Activated T-helper 1 cell treated with anti-CD3 and anti-CD28 coated beads, Interleukin-12 subunit alpha, Interleukin-12 subunit beta, Interleukin-2, Interleukin-4 antibody, amounts not matched to agents 30 ng/mL and 10 ng/mL and 1 ng/mL, durations not matched to agents 14 hours and 24 hours and 36 hours (primary cell): Measurements from ENCODE around the gene FAM174B. TPM values are rescaled to one million over a fixed set of nuclear protein-coding genes. Genes with fewer than 3 reads are reported as not detected.

Source experiments
- DNase-seq: peaks from one replicate; pipeline ENCODE4 v3.0.0; 2021; ENCODE audit warnings: low spot score
- H3K27ac Mint-ChIP-seq: one replicate; pipeline ENCODE4 v1.8.0; 2021; ENCODE audit warnings: mild to moderate bottlenecking, mixed read lengths
- H3K27me3 Mint-ChIP-seq: one replicate; pipeline ENCODE4 v1.8.0; 2022; ENCODE audit warnings: mild to moderate bottlenecking, moderate library complexity, mixed read lengths; ENCODE audit not compliant: insufficient read depth
- H3K36me3 Mint-ChIP-seq: one replicate; pipeline ENCODE4 v1.8.0; 2021; ENCODE audit warnings: low read depth, mixed read lengths
- H3K4me1 Mint-ChIP-seq: one replicate; pipeline ENCODE4 v1.8.0; 2021; ENCODE audit warnings: low read depth, mixed read lengths
- H3K4me3 Mint-ChIP-seq: one replicate; pipeline ENCODE4 v1.8.0; 2021; ENCODE audit warnings: mild to moderate bottlenecking, moderate library complexity, mixed read lengths
- H3K9me3 Mint-ChIP-seq: one replicate; pipeline ENCODE4 v1.8.0; 2021; ENCODE audit warnings: mixed read lengths
- intact Hi-C: fragments of 100-400 bp; cut with micrococcal nuclease; formaldehyde crosslinking; loops from one replicate; pipeline ENCODE4 v1.15.1; 2024
- total RNA-seq: library from RNA; stranded (reverse); gene quantifications from 2 replicates; pipeline ENCODE4 v1.2.3, GENCODE V29; 2022

Gene FAM174B
- total RNA-seq, 1 donor from 2014 or later = 2.0 TPM

- H3K9me3 Mint-ChIP-seq = no peaks in the 10 kb centered on the region
- no peak overlapping the region for H3K4me3 Mint-ChIP-seq
- no peaks in the 10 kb centered on the region for H3K36me3 Mint-ChIP-seq
- H3K27me3 Mint-ChIP-seq = no peaks in the 10 kb centered on the region
- DNase-seq = no peak
- intact Hi-C loops = no loop called here
- no peaks in the 10 kb centered on the region for H3K4me1 Mint-ChIP-seq
- no peak overlapping the region for H3K27ac Mint-ChIP-seq
Observed at GRCh38 chr15:92586966-92587365, 68.6 kb downstream of the FAM174B start.

DNA sequence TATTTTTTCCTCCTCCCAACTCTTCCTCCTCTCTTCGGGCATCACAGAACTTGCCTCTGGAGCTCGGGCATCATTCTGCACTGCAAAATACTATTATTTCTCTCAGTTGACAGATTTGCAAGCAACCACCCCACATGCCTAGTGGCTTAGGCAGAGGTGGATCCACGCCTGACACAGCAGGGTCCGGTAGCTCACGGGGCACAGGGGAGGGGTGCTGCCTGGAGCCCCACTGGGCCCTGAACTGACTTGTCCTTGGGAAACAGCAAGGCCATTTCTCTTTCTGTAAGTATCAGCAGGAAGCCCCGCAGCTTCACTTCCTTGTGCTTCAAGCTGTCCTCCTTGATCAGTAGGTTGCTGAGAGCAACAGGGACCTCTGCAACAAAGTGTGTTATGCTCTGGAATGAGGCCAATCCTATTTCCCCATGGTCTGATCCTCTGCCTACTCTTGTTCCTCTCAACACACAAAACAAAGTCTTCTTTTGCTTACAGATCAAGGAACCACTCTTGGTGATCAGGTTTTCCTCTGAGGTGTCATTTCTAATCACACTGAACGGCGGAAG, 69.1 kb downstream of the FAM174B start:
- no peaks in the 10 kb centered on the region for H3K27me3 Mint-ChIP-seq
- intact Hi-C loops = no loop called here
- DNase-seq = no peak
- H3K27ac Mint-ChIP-seq = no peak overlapping the region
- H3K9me3 Mint-ChIP-seq = no peaks in the 10 kb centered on the region
- H3K4me1 Mint-ChIP-seq = no peaks in the 10 kb centered on the region
- H3K36me3 Mint-ChIP-seq = no peaks in the 10 kb centered on the region
- no peak overlapping the region for H3K4me3 Mint-ChIP-seq

DNA sequence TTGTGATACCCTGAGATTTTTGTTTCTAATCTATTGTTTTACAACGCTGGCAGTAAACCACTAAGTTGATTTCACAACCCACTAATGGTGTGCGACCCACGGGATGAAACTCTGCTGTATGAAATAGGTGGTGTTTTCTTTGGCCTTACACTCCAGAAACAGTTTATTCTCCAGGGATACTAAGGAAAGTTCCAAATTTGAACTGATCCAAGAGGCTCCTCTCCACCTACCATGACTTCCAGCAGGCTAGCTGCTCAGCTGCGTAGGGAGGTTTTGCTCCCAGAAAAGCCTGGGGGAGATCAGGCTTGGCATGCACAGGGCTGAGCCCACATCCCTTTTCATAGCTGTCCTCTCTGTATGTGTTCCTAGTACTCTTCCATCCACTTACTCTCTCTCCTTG, 71.5 kb downstream of the FAM174B start:
- Mint-ChIP-seq H3K27ac (no peak overlapping the region), H3K27me3 (peaks cover 3% of the 10 kb centered on the region), H3K4me1 (no peaks in the 10 kb centered on the region), H3K4me3 (no peak overlapping the region), H3K9me3 (no peaks in the 10 kb centered on the region), H3K36me3 (no peaks in the 10 kb centered on the region)
- intact Hi-C loops = no loop called here
- DNase-seq = no peak

DNA sequence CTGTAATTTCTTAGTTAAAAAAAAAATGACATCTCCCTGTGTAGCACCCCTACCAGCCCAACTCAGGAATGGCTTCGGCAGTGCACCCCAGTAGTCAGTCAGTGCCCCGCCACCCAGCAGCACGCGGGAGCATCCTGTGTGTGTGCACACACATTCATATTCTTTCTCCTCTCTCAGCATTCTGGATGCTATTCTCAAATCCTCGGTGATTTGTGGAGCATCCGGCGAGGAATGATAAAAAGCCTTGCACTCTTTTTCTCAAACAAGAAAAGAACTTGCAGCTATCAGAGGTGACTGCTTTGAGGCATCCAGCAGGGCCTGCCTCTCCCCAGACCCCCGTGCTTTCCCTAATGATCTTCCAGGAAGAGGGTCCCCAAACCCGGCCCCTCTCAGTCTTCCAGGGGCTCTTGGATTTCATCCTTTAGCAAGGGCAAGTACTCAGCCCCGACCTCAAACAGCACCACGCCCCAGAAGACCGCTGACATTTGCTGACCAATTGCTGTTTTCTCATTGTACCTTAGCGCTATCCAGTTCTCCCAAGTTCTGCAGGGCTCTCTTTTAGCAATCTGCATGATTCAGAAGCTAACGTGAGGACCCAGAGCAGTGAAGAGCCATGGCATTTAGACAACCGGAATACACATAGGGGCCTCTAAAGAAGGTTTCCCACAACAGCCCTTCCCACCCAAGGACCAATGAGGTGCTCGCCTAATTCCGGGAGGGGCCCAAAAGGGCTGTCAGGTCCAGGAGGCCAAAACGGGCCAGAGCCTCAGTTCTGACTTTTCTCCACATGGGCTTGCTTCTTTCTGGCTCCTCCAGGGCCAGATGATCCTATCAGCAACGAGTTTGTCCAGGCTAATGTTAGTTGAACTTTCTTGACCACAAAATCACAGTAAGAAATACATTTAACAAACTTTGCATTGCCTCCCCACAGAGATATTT, 72.2 kb downstream of the FAM174B start:
- no peak for DNase-seq
- peaks cover 6% of the 10 kb centered on the region for H3K27me3 Mint-ChIP-seq
- H3K9me3 Mint-ChIP-seq = no peaks in the 10 kb centered on the region
- intact Hi-C loops = no loop called here
- H3K36me3 Mint-ChIP-seq = no peaks in the 10 kb centered on the region
- H3K27ac Mint-ChIP-seq = no peak overlapping the region
- H3K4me1 Mint-ChIP-seq = no peaks in the 10 kb centered on the region
- no peak overlapping the region for H3K4me3 Mint-ChIP-seq

GRCh38 chr15:92582206-92582605, 73.4 kb downstream of the FAM174B start:
- H3K4me1 Mint-ChIP-seq = no peaks in the 10 kb centered on the region

GRCh38 chr15:92580933-92581445, 74.6 kb downstream of the FAM174B start:
- DNase-seq = no peak
- Mint-ChIP-seq H3K36me3 (no peaks in the 10 kb centered on the region), H3K27me3 (peaks cover 9% of the 10 kb centered on the region), H3K27ac (no peak overlapping the region), H3K4me3 (no peak overlapping the region), H3K4me1 (no peaks in the 10 kb centered on the region), H3K9me3 (no peaks in the 10 kb centered on the region)
- intact Hi-C loops = no loop called here

More at GRCh38 chr15:92582206-92582605, 73.4 kb downstream of the FAM174B start:
- no peak for DNase-seq
- Mint-ChIP-seq H3K36me3 (no peaks in the 10 kb centered on the region), H3K9me3 (no peaks in the 10 kb centered on the region), H3K27ac (no peak overlapping the region), H3K27me3 (peaks cover 9% of the 10 kb centered on the region), H3K4me3 (no peak overlapping the region)
- intact Hi-C loops = no loop called here

- Mint-ChIP-seq H3K4me3 (no peak overlapping the region), H3K36me3 (no peaks in the 10 kb centered on the region), H3K27ac (no peak overlapping the region), H3K9me3 (no peaks in the 10 kb centered on the region), H3K27me3 (peaks cover 9% of the 10 kb centered on the region), H3K4me1 (no peaks in the 10 kb centered on the region)
- no peak for DNase-seq
- intact Hi-C loops = no loop called here
Observed at GRCh38 chr15:92580521-92580920, 75.1 kb downstream of the FAM174B start.

DNA sequence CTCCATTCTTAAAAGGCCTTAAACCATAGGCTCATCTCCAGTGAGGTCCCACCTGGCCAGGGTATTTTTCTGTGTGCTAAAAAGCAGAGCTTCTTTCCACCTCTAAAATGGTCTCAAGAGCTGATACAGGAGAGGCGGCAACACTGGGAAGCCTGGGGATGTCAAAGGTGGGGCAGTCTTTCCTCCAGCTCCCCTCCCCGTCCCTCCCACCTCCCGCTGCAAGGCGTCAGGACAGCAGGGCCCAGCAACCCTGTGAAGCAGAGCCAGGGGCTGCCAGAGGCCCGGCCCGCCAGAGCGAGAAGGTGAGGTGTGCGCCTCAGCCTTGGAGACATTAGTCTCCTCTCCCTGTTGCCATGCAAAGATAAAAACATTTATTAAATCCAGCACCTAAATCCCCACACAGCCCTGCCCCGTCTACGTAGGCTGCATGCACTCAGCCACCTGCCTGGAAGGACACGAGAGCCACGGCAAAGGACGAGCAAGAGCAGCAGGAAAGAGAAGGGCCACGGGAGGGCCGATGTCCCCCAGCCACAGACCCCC, 75.6 kb downstream of the FAM174B start:
- DNase-seq = no peak
- Mint-ChIP-seq H3K4me3 (no peak overlapping the region), H3K4me1 (no peaks in the 10 kb centered on the region)

GRCh38 chr15:92579486-92579885, 76.1 kb downstream of the FAM174B start:
- H3K9me3 Mint-ChIP-seq = no peaks in the 10 kb centered on the region
- no peak for DNase-seq
- intact Hi-C loops = no loop called here
- no peaks in the 10 kb centered on the region for H3K4me1 Mint-ChIP-seq
- no peak overlapping the region for H3K27ac Mint-ChIP-seq
- no peaks in the 10 kb centered on the region for H3K36me3 Mint-ChIP-seq
- peaks cover 9% of the 10 kb centered on the region for H3K27me3 Mint-ChIP-seq
- no peak overlapping the region for H3K4me3 Mint-ChIP-seq

More for the DNA sequence above, 75.6 kb downstream of the FAM174B start:
- Mint-ChIP-seq H3K9me3 (no peaks in the 10 kb centered on the region), H3K36me3 (no peaks in the 10 kb centered on the region), H3K27me3 (peaks cover 9% of the 10 kb centered on the region), H3K27ac (no peak overlapping the region)
- intact Hi-C loops = no loop called here

DNA sequence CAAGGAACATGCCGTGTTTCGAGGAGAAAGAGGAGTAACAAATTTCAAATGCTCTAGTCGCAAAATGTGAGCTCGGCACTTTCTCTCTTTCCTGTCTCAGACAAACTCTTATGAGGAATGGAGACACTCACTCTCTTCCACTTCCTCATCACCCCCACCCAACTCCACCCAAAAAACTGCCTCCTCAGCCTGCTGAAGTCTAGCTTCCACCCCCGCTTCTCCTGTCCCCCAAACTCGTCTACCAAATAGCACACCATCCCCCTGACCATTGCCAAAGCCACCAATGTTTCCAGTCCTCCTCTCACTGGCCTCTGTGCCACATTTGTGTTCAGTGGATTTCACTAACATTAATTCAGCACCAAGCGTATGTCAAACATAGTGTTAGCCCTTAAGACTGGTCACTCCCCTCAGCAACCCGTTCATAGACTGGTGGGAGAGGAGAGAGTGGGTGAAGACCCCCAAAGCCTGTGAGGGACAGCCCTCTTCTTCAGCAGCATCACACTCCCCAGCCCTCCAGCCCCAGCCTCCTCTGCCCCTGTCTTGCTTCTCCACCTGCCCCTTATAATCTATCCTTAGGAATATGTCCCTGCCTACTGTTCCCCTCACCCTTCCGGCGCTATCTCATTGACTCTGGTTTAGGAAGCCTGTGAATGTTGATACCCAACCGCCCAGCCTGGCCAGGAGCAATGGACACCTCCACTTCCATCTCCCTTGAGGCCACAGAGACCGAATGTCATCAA, 77.3 kb downstream of the FAM174B start:
- no peak for DNase-seq
- no peak overlapping the region for H3K4me3 Mint-ChIP-seq
- intact Hi-C loops = no loop called here
- H3K4me1 Mint-ChIP-seq = no peaks in the 10 kb centered on the region
- H3K27ac Mint-ChIP-seq = no peak overlapping the region
- peaks cover 9% of the 10 kb centered on the region for H3K27me3 Mint-ChIP-seq
- no peaks in the 10 kb centered on the region for H3K9me3 Mint-ChIP-seq
- H3K36me3 Mint-ChIP-seq = no peaks in the 10 kb centered on the region

DNA sequence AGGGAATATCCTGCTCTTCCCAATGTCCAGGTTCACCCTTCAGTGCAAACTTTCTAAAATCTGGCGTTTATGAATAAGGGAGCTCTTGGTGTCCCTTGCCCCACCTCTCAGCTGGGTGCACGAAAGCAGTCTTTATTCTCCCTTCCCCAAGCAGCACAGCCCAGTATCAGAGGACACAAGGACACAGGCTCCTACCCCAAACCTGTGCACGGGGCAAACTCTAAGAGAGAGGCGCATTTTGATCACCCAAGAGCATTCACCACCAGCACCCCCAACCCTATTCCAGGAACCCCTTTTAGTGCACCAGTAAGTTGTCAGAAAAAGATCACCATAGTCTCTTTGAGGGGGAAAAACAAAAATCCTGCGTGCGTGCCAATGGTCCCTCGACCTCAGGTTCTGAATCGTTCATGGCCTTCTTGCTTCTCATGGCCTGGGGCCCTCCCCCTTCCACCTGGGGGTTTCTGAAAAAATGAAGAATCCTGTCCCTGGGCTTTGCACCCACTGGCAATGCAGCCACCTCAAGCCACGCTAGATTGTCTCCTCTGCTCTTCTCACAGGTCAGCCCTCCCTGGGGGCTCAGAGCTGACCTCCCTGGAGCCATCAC, 78.9 kb downstream of the FAM174B start:
- Mint-ChIP-seq H3K9me3 (no peaks in the 10 kb centered on the region), H3K36me3 (no peaks in the 10 kb centered on the region), H3K4me3 (no peak overlapping the region), H3K27me3 (peaks cover 9% of the 10 kb centered on the region), H3K4me1 (no peaks in the 10 kb centered on the region), H3K27ac (no peak overlapping the region)
- intact Hi-C loops = no loop called here
- DNase-seq = no peak

DNA sequence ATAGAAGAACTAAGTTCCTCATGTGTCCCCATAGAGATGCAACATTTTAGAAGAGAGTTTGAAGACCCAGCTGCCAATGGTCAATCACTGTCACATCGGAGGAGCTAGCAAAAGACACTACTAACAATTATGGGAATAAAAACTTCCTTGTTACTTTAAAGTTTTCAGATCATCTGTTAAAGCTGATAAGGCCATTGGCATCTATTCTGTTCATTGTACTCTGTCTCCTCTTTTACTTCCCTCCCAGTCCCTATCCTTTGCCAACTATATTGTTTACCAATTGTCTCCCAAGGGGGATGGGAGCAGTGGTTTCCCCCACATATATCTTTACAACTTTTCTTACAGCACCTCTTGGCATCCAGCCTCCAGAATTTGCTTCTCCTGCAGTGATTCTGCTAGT, 81.0 kb downstream of the FAM174B start:
- no peaks in the 10 kb centered on the region for H3K4me1 Mint-ChIP-seq
- no peak overlapping the region for H3K27ac Mint-ChIP-seq
- no peak for DNase-seq
- peaks cover 10% of the 10 kb centered on the region for H3K27me3 Mint-ChIP-seq
- intact Hi-C loops = no loop called here
- no peaks in the 10 kb centered on the region for H3K36me3 Mint-ChIP-seq
- no peaks in the 10 kb centered on the region for H3K9me3 Mint-ChIP-seq
- H3K4me3 Mint-ChIP-seq = no peak overlapping the region
